Measurements from ENCODE around the gene SLC24A3. TPM values are rescaled to one million over a fixed set of nuclear protein-coding genes. Genes with fewer than 3 reads are reported as not detected.

The SLC24A3 gene
- total and polyA plus RNA-seq, 2 donors from 2014 or later = 0.86 to 5.2 TPM

GRCh38 chr20:19695081-19695480, 482.6 kb downstream of the SLC24A3 start:
- no peak for TF ChIP-seq CTCF (IDR thresholded peaks at IDR 0.05; ENCODE audit: borderline replicate concordance, extremely low read depth, insufficient read depth)
- Histone ChIP-seq H3K36me3 (ENCODE audit: control insufficient read depth in 2 of 3, insufficient read depth in 3 of 3, low read length in 3 of 3) (no peaks in the 10 kb centered on the region), H3K9me3 (ENCODE audit: control insufficient read depth in 2 of 3, insufficient read depth in 1 of 3, low read length in 3 of 3) (no peaks in the 10 kb centered on the region), H3K4me3 (ENCODE audit: low read length in 3 of 3) (no peak overlapping the region), H3K27ac (ENCODE audit: low read depth in 2 of 2, low read length in 2 of 2) (no peak overlapping the region), H3K4me1 (ENCODE audit: control insufficient read depth in 2 of 3, insufficient read depth in 2 of 3, low read depth in 1 of 3, low read length in 3 of 3) (peaks cover 0 to 4% (median 0%) of the 10 kb centered on the region in 3 donors), H3K27me3 (ENCODE audit: control insufficient read depth, insufficient read depth, low read length) (no peaks in the 10 kb centered on the region), H3K9ac (ENCODE audit: low read length in 3 of 3) (no peak overlapping the region)
- FAIRE-seq (no peak), DNase-seq (no peak)
- intact Hi-C loops (cut with DNase I) = loop anchor here (10.0 kb wide), 2 partner anchors 90 to 300 kb away; no protein-coding TSS in a partner anchor

- Histone ChIP-seq H3K4me3 (ENCODE audit: low read length in 3 of 3) (no peak overlapping the region), H3K27me3 (ENCODE audit: control insufficient read depth, insufficient read depth, low read length) (no peaks in the 10 kb centered on the region), H3K4me1 (ENCODE audit: control insufficient read depth in 2 of 3, insufficient read depth in 2 of 3, low read depth in 1 of 3, low read length in 3 of 3) (peaks cover 0 to 4% (median 0%) of the 10 kb centered on the region in 3 donors), H3K27ac (ENCODE audit: low read depth in 2 of 2, low read length in 2 of 2) (no peak overlapping the region), H3K36me3 (ENCODE audit: control insufficient read depth in 2 of 3, insufficient read depth in 3 of 3, low read length in 3 of 3) (no peaks in the 10 kb centered on the region), H3K9me3 (ENCODE audit: control insufficient read depth in 2 of 3, insufficient read depth in 1 of 3, low read length in 3 of 3) (no peaks in the 10 kb centered on the region), H3K9ac (ENCODE audit: low read length in 3 of 3) (no peak overlapping the region)
- FAIRE-seq (no peak), DNase-seq (no peak)
- intact Hi-C loops (cut with DNase I) = loop anchor here (10.0 kb wide), 2 partner anchors 88 to 298 kb away; no protein-coding TSS in a partner anchor
- TF ChIP-seq CTCF (IDR thresholded peaks at IDR 0.05; ENCODE audit: borderline replicate concordance, extremely low read depth, insufficient read depth) = no peak
Measured at GRCh38 chr20:19696620-19697019, 484.2 kb downstream of the SLC24A3 start.

GRCh38 chr20:19697415-19697814, 485.0 kb downstream of the SLC24A3 start:
- TF ChIP-seq CTCF (IDR thresholded peaks at IDR 0.05; ENCODE audit: borderline replicate concordance, extremely low read depth, insufficient read depth) = no peak
- no peaks in the 10 kb centered on the region for H3K36me3 ChIP-seq (ENCODE audit: control insufficient read depth in 2 of 3, insufficient read depth in 3 of 3, low read length in 3 of 3)
- no peaks in the 10 kb centered on the region for H3K27me3 ChIP-seq (ENCODE audit: control insufficient read depth, insufficient read depth, low read length)
- DNase-seq (peak in 1 of 5 donors; percentile 2), FAIRE-seq (no peak)
- intact Hi-C loops (cut with DNase I) = loop anchor here (10.0 kb wide), 2 partner anchors 87 to 297 kb away; no protein-coding TSS in a partner anchor
- H3K4me3 ChIP-seq (ENCODE audit: low read length in 3 of 3) = no peak overlapping the region
- no peak overlapping the region for H3K9ac ChIP-seq (ENCODE audit: low read length in 3 of 3)
- peaks cover 0 to 1% (median 0%) of the 10 kb centered on the region in 3 donors for H3K4me1 ChIP-seq (ENCODE audit: control insufficient read depth in 2 of 3, insufficient read depth in 2 of 3, low read depth in 1 of 3, low read length in 3 of 3)
- H3K9me3 ChIP-seq (ENCODE audit: control insufficient read depth in 2 of 3, insufficient read depth in 1 of 3, low read length in 3 of 3) = no peaks in the 10 kb centered on the region
- H3K27ac ChIP-seq (ENCODE audit: low read depth in 2 of 2, low read length in 2 of 2) = no peak overlapping the region

All from kidney (tissue), 14 donors.